GM20431 (cell line): ENCODE results near the gene TOM1.

Source experiments
- in situ Hi-C: fragments of 300-500 bp; cut with MseI, MboI; formaldehyde crosslinking; loops from one replicate; pipeline ENCODE4 v1.15.0; 2020; ENCODE audit warnings: low sequenced_read_pairs; ENCODE audit not compliant: unreplicated experiment

The TOM1 gene

GRCh38 chr22:35299673-35300499 is at the start of gene TOM1:
TOM1 (plus strand) TSS chr22:35299894; CDS start chr22:35299929, 35 bp downstream.
- in situ Hi-C loops = no loop called here

GRCh38 chr22:35250156-35250555 is 49.5 kb upstream of the TOM1 start:
- in situ Hi-C loops = no loop called here

GRCh38 chr22:35253946-35254345 is 45.7 kb upstream of the TOM1 start:
- in situ Hi-C loops = no loop called here

- in situ Hi-C loops = no loop called here
Measured at GRCh38 chr22:35257002-35257320, 42.7 kb upstream of the TOM1 start.

- in situ Hi-C loops = no loop called here
Measured at GRCh38 chr22:35257321-35258190, 42.1 kb upstream of the TOM1 start, which contains the start of gene HMGXB4. HMGXB4 (plus strand) TSS chr22:35257493; CDS start chr22:35262391, 4,898 bp downstream.

- in situ Hi-C loops = no loop called here
Measured at GRCh38 chr22:35258191-35258988, 41.3 kb upstream of the TOM1 start.

GRCh38 chr22:35264986-35265385 is 34.7 kb upstream of the TOM1 start:
- in situ Hi-C loops = no loop called here

GRCh38 chr22:35266277-35266676 is 33.4 kb upstream of the TOM1 start:
- in situ Hi-C loops = no loop called here

GRCh38 chr22:35269630-35270029 is 30.1 kb upstream of the TOM1 start:
- in situ Hi-C loops = no loop called here

GRCh38 chr22:35274154-35274871 is 25.4 kb upstream of the TOM1 start:
- in situ Hi-C loops = no loop called here

GRCh38 chr22:35275580-35275979 is 24.1 kb upstream of the TOM1 start:
- in situ Hi-C loops = no loop called here

GRCh38 chr22:35276019-35276418 is 23.7 kb upstream of the TOM1 start:
- in situ Hi-C loops = no loop called here

- in situ Hi-C loops = no loop called here
Measured at GRCh38 chr22:35288116-35288515, 11.6 kb upstream of the TOM1 start.

- in situ Hi-C loops = no loop called here
Measured at GRCh38 chr22:35292786-35293185, 6.9 kb upstream of the TOM1 start.

- in situ Hi-C loops = no loop called here
Measured at GRCh38 chr22:35296051-35296450, 3.6 kb upstream of the TOM1 start.

GRCh38 chr22:35299217-35299672 is 449 bp upstream of the TOM1 start:
- in situ Hi-C loops = no loop called here

GRCh38 chr22:35301372-35301874 is 1.7 kb downstream of the TOM1 start:
- in situ Hi-C loops = no loop called here

- in situ Hi-C loops = no loop called here
Measured at GRCh38 chr22:35303029-35303624, 3.4 kb downstream of the TOM1 start.

GRCh38 chr22:35305525-35306070 is 5.9 kb downstream of the TOM1 start:
- in situ Hi-C loops = no loop called here
